ENCODE measurements around the gene TGFBI. TPM values are rescaled to one million over a fixed set of nuclear protein-coding genes. Genes with fewer than 3 reads are reported as not detected.

Gene TGFBI
- total RNA-seq, 1 experiment from 2014 or later = 142 TPM

GRCh38 chr5:136062366-136063274 is 33.8 kb downstream of the TGFBI start:
- ChIA-PET POLR2A (no interaction called here), CTCF (interaction anchor here (0.8 to 2.2 kb wide), 4 partner anchors 9 to 54 kb away, joined by 3 to 7 read pairs (median 3); partner anchors contain the start of gene TGFBI)

GRCh38 chr5:136063778-136064465 is 35.1 kb downstream of the TGFBI start:
- H3K9me3 Mint-ChIP-seq (ENCODE audit: unreplicated experiment) = peaks cover 3% of the 10 kb centered on the region
- intact Hi-C loops (cut with micrococcal nuclease; ENCODE audit: unreplicated experiment) = loop anchor here (1.0 kb wide), 2 partner anchors 110 to 148 kb away; no protein-coding TSS in a partner anchor
- TF ChIP-seq CTCF (IDR thresholded peaks at IDR 0.05; ENCODE audit: insufficient read depth in 1 of 2, low read depth in 1 of 2, low read length in 1 of 2, severe bottlenecking in 1 of 2, unreplicated experiment in 1 of 2) = no peak
- no peak overlapping the region for H3K27ac Mint-ChIP-seq (ENCODE audit: unreplicated experiment)
- no peak overlapping the region for H3K4me3 Mint-ChIP-seq (ENCODE audit: unreplicated experiment)
- H3K27me3 Mint-ChIP-seq (ENCODE audit: insufficient read depth, unreplicated experiment) = no peaks in the 10 kb centered on the region
- POLR2A ChIA-PET = interaction anchor here (1.0 kb wide), 1 partner anchor 36 kb away, joined by 3 read pairs; the partner anchor contains the start of gene TGFBI
- Histone ChIP-seq H3K27me3 (replicated peaks; ENCODE audit: control insufficient read depth, insufficient read depth, low read length) (no peaks in the 10 kb centered on the region), H3K36me3 (ENCODE audit: control insufficient read depth, insufficient read depth, low read length) (no peaks in the 10 kb centered on the region), H3K9me3 (peaks cover 6% of the 10 kb centered on the region), H3K4me1 (peaks cover 22% of the 10 kb centered on the region), H3K4me3 (ENCODE audit: low read depth, low read length) (no peak overlapping the region)
- peaks cover 37% of the 10 kb centered on the region for H3K4me1 Mint-ChIP-seq (ENCODE audit: low read depth, unreplicated experiment)
- peaks cover 30% of the 10 kb centered on the region for H3K36me3 Mint-ChIP-seq (ENCODE audit: insufficient read depth, unreplicated experiment)
- no peak for DNase-seq
- no TSS peak for BruUV-seq (replicated peaks)
- CTCF ChIA-PET = interaction anchor here (0.5 to 2.2 kb wide), 9 partner anchors 9 to 214 kb away, joined by 3 to 8 read pairs (median 3); no protein-coding TSS in a partner anchor

More at GRCh38 chr5:136062366-136063274, 33.8 kb downstream of the TGFBI start:
- H3K27me3 ChIP-seq (replicated peaks; ENCODE audit: control insufficient read depth, insufficient read depth, low read length) = no peaks in the 10 kb centered on the region
- Mint-ChIP-seq H3K4me1 (ENCODE audit: low read depth, unreplicated experiment) (peaks cover 44% of the 10 kb centered on the region), H3K27me3 (ENCODE audit: insufficient read depth, unreplicated experiment) (no peaks in the 10 kb centered on the region), H3K4me3 (ENCODE audit: unreplicated experiment) (no peak overlapping the region), H3K9me3 (ENCODE audit: unreplicated experiment) (no peaks in the 10 kb centered on the region), H3K27ac (ENCODE audit: unreplicated experiment) (no peak overlapping the region), H3K36me3 (ENCODE audit: insufficient read depth, unreplicated experiment) (peaks cover 28% of the 10 kb centered on the region)
- H3K4me3 ChIP-seq (ENCODE audit: low read depth, low read length) = no peak overlapping the region
- intact Hi-C loops (cut with micrococcal nuclease; ENCODE audit: unreplicated experiment) = loop anchor here (1.0 kb wide), 2 partner anchors 117 to 175 kb away; no protein-coding TSS in a partner anchor
- H3K9me3 ChIP-seq = no peaks in the 10 kb centered on the region
- no TSS peak for BruUV-seq (replicated peaks)
- peak; percentile 68 to 69 for DNase-seq
- H3K4me1 ChIP-seq = peaks cover 30% of the 10 kb centered on the region
- no peaks in the 10 kb centered on the region for H3K36me3 ChIP-seq (ENCODE audit: control insufficient read depth, insufficient read depth, low read length)
- TF ChIP-seq CTCF (IDR thresholded peaks at IDR 0.05; ENCODE audit: insufficient read depth in 1 of 2, low read depth in 1 of 2, low read length in 1 of 2, severe bottlenecking in 1 of 2, unreplicated experiment in 1 of 2) = peak; percentile 53 to 56

- peaks cover 10% of the 10 kb centered on the region for H3K9me3 ChIP-seq
- peaks cover 20% of the 10 kb centered on the region for H3K4me1 ChIP-seq
- intact Hi-C loops (cut with micrococcal nuclease; ENCODE audit: unreplicated experiment) = loop anchor here (1.0 kb wide), 2 partner anchors 110 to 148 kb away; no protein-coding TSS in a partner anchor
Measured at GRCh38 chr5:136064510-136064909, 35.7 kb downstream of the TGFBI start.

More at GRCh38 chr5:136064510-136064909, 35.7 kb downstream of the TGFBI start:
- POLR2A ChIA-PET = interaction anchor here (1.0 kb wide), 1 partner anchor 36 kb away, joined by 3 read pairs; the partner anchor contains the start of gene TGFBI
- H3K36me3 Mint-ChIP-seq (ENCODE audit: insufficient read depth, unreplicated experiment) = peaks cover 26% of the 10 kb centered on the region
- H3K27me3 Mint-ChIP-seq (ENCODE audit: insufficient read depth, unreplicated experiment) = no peaks in the 10 kb centered on the region
- Histone ChIP-seq H3K36me3 (ENCODE audit: control insufficient read depth, insufficient read depth, low read length) (no peaks in the 10 kb centered on the region), H3K27me3 (replicated peaks; ENCODE audit: control insufficient read depth, insufficient read depth, low read length) (no peaks in the 10 kb centered on the region), H3K4me3 (ENCODE audit: low read depth, low read length) (no peak overlapping the region)
- peak; percentile 40 to 64 for TF ChIP-seq CTCF (IDR thresholded peaks at IDR 0.05; ENCODE audit: insufficient read depth in 1 of 2, low read depth in 1 of 2, low read length in 1 of 2, severe bottlenecking in 1 of 2, unreplicated experiment in 1 of 2)
- peaks cover 31% of the 10 kb centered on the region for H3K4me1 Mint-ChIP-seq (ENCODE audit: low read depth, unreplicated experiment)
- no peak overlapping the region for H3K4me3 Mint-ChIP-seq (ENCODE audit: unreplicated experiment)
- no TSS peak for BruUV-seq (replicated peaks)
- CTCF ChIA-PET = interaction anchor here (0.5 to 2.2 kb wide), 10 partner anchors 9 to 213 kb away, joined by 3 to 8 read pairs (median 4); no protein-coding TSS in a partner anchor
- DNase-seq = peak; percentile 59 to 67
- H3K27ac Mint-ChIP-seq (ENCODE audit: unreplicated experiment) = peak overlapping the region; percentile 40
- H3K9me3 Mint-ChIP-seq (ENCODE audit: unreplicated experiment) = peaks cover 9% of the 10 kb centered on the region
